Subcutaneous abdominal adipose tissue (tissue), 5 donors: ENCODE results near the gene RBMS3.

ENCODE experiments used
- H3K27ac ChIP-seq: one replicate; pipeline ENCODE4 v1.7.0; 2013; ENCODE audit warnings: low read depth, mild to moderate bottlenecking, inconsistent platforms, low read length, moderate library complexity
- H3K27me3 ChIP-seq, 5 donors: one replicate each; pipeline ENCODE4 v1.7.0; 2013; ENCODE audit warnings: low read length in 5 of 5, inconsistent platforms in 1 of 5; ENCODE audit not compliant: control insufficient read depth in 5 of 5, insufficient read depth in 4 of 5
- H3K36me3 ChIP-seq, 5 donors: one replicate each; pipeline ENCODE4 v1.7.0; 2013; ENCODE audit warnings: low read length in 5 of 5; ENCODE audit not compliant: control insufficient read depth in 5 of 5, insufficient read depth in 5 of 5
- H3K4me1 ChIP-seq, 5 donors: one replicate each; pipeline ENCODE4 v1.7.0; 2013; ENCODE audit warnings: low read length in 5 of 5, mild to moderate bottlenecking in 3 of 5, moderate library complexity in 1 of 5; ENCODE audit not compliant: control insufficient read depth in 5 of 5, insufficient read depth in 5 of 5
- H3K4me3 ChIP-seq, 5 donors: one replicate each; pipeline ENCODE4 v1.7.0; 2013; ENCODE audit warnings: low read length in 5 of 5, low read depth in 1 of 5
- H3K9ac ChIP-seq, 5 donors: one replicate each; pipeline ENCODE4 v1.7.0; 2013; ENCODE audit warnings: low read length in 5 of 5, mild to moderate bottlenecking in 4 of 5, moderate library complexity in 3 of 5
- H3K9me3 ChIP-seq, 5 donors: one replicate each; pipeline ENCODE4 v1.7.0; 2013; ENCODE audit warnings: low read length in 5 of 5; ENCODE audit not compliant: control insufficient read depth in 5 of 5
- donor health status: healthy.
- donor health status: healthy.
- donor health status: healthy.
- donor health status: healthy.
- donor health status: healthy.

Gene RBMS3

GRCh38 chr3:29700256-29700655, 419.4 kb downstream of the RBMS3 start:
- Histone ChIP-seq H3K36me3 (peaks cover 3 to 8% (median 6%) of the 10 kb centered on the region in 5 donors), H3K27ac (no peak overlapping the region), H3K9ac (no peak overlapping the region), H3K27me3 (no peaks in the 10 kb centered on the region), H3K4me1 (peaks cover 4 to 19% (median 10%) of the 10 kb centered on the region in 5 donors), H3K4me3 (no peak overlapping the region), H3K9me3 (peaks cover 0 to 4% (median 0%) of the 10 kb centered on the region in 5 donors)

GRCh38 chr3:29701326-29701983, 420.6 kb downstream of the RBMS3 start:
- Histone ChIP-seq H3K4me3 (no peak overlapping the region), H3K4me1 (peaks cover 0 to 7% (median under 1%) of the 10 kb centered on the region in 5 donors), H3K9me3 (peaks cover 0 to 4% (median 0%) of the 10 kb centered on the region in 5 donors), H3K36me3 (peaks cover 3 to 8% (median 6%) of the 10 kb centered on the region in 5 donors), H3K9ac (no peak overlapping the region), H3K27me3 (no peaks in the 10 kb centered on the region), H3K27ac (no peak overlapping the region)

- Histone ChIP-seq H3K27me3 (no peaks in the 10 kb centered on the region), H3K4me3 (no peak overlapping the region), H3K4me1 (peaks cover 0 to 4% (median 2%) of the 10 kb centered on the region in 5 donors), H3K9ac (no peak overlapping the region), H3K36me3 (peaks cover 3 to 8% (median 6%) of the 10 kb centered on the region in 5 donors), H3K9me3 (peaks cover 0 to 4% (median 0%) of the 10 kb centered on the region in 5 donors), H3K27ac (no peak overlapping the region)
Observed at GRCh38 chr3:29705906-29706844, 425.3 kb downstream of the RBMS3 start.

GRCh38 chr3:29708884-29709283, 428.0 kb downstream of the RBMS3 start:
- no peaks in the 10 kb centered on the region for H3K36me3 ChIP-seq
- no peak overlapping the region for H3K4me3 ChIP-seq
- H3K27me3 ChIP-seq, result no peaks in the 10 kb centered on the region
- H3K27ac ChIP-seq, result no peak overlapping the region
- no peak overlapping the region for H3K9ac ChIP-seq
- no peaks in the 10 kb centered on the region for H3K9me3 ChIP-seq
- H3K4me1 ChIP-seq, result peaks cover 0 to 9% (median 7%) of the 10 kb centered on the region in 5 donors

GRCh38 chr3:29711255-29711771, 430.4 kb downstream of the RBMS3 start:
- Histone ChIP-seq H3K9ac (no peak overlapping the region), H3K9me3 (no peaks in the 10 kb centered on the region), H3K27ac (peak overlapping the region; percentile 12), H3K36me3 (no peaks in the 10 kb centered on the region), H3K4me1 (peaks cover 0 to 9% (median 7%) of the 10 kb centered on the region in 5 donors), H3K4me3 (no peak overlapping the region), H3K27me3 (no peaks in the 10 kb centered on the region)

GRCh38 chr3:29716213-29716612, 435.3 kb downstream of the RBMS3 start:
- H3K36me3 ChIP-seq, result no peaks in the 10 kb centered on the region
- no peak overlapping the region for H3K27ac ChIP-seq
- no peak overlapping the region for H3K9ac ChIP-seq
- H3K4me1 ChIP-seq, result peaks cover 0 to 7% (median 5%) of the 10 kb centered on the region in 5 donors
- H3K27me3 ChIP-seq, result no peaks in the 10 kb centered on the region
- no peaks in the 10 kb centered on the region for H3K9me3 ChIP-seq
- H3K4me3 ChIP-seq, result no peak overlapping the region

GRCh38 chr3:29718661-29719065, 437.8 kb downstream of the RBMS3 start:
- Histone ChIP-seq H3K4me3 (no peak overlapping the region), H3K27me3 (no peaks in the 10 kb centered on the region), H3K36me3 (no peaks in the 10 kb centered on the region), H3K4me1 (no peaks in the 10 kb centered on the region), H3K27ac (no peak overlapping the region), H3K9me3 (peaks cover 0 to 3% (median 0%) of the 10 kb centered on the region in 5 donors), H3K9ac (no peak overlapping the region)

GRCh38 chr3:29720665-29721064, 439.8 kb downstream of the RBMS3 start:
- Histone ChIP-seq H3K27me3 (no peaks in the 10 kb centered on the region), H3K4me3 (no peak overlapping the region), H3K27ac (no peak overlapping the region), H3K4me1 (no peaks in the 10 kb centered on the region), H3K36me3 (no peaks in the 10 kb centered on the region), H3K9me3 (peaks cover 0 to 3% (median 0%) of the 10 kb centered on the region in 5 donors), H3K9ac (no peak overlapping the region)

- no peak overlapping the region for H3K27ac ChIP-seq
- H3K9me3 ChIP-seq, result peaks cover 0 to 3% (median 0%) of the 10 kb centered on the region in 5 donors
- H3K4me3 ChIP-seq, result no peak overlapping the region
- H3K27me3 ChIP-seq, result no peaks in the 10 kb centered on the region
- no peaks in the 10 kb centered on the region for H3K4me1 ChIP-seq
- H3K36me3 ChIP-seq, result no peaks in the 10 kb centered on the region
- no peak overlapping the region for H3K9ac ChIP-seq
Observed at GRCh38 chr3:29721789-29722188, 440.9 kb downstream of the RBMS3 start.

GRCh38 chr3:29731050-29731449, 450.2 kb downstream of the RBMS3 start:
- Histone ChIP-seq H3K4me1 (no peaks in the 10 kb centered on the region), H3K9me3 (no peaks in the 10 kb centered on the region), H3K36me3 (no peaks in the 10 kb centered on the region), H3K27ac (no peak overlapping the region), H3K27me3 (no peaks in the 10 kb centered on the region), H3K9ac (no peak overlapping the region), H3K4me3 (no peak overlapping the region)
